Naive thymus-derived CD8-positive, alpha-beta T cell (primary cell): Measurements from ENCODE around the gene UBL4B. TPM values are rescaled to one million over a fixed set of nuclear protein-coding genes. Genes with fewer than 3 reads are reported as not detected.

Source experiments
- ATAC-seq, 2 donors: fragments of 150-1000 bp; cut with Tn5 transposase in 1 of 2; sonication (Bioruptor Pico), chemical (Tn5 transposase) in 1 of 2; 1 replicate in 1 of 2; 2 replicates in 1 of 2; pipeline ENCODE4 v1.10.0; 2021; ENCODE audit warnings: mild to moderate bottlenecking in 2 of 2, moderate library complexity in 2 of 2
- POLR2A ChIA-PET: fragments of 350-600 bp; sonication (Branson Sonifier 250); formaldehyde crosslinking; loops from one replicate; lab custom pipeline; 2021; ENCODE audit warnings: antibody characterized with exemption; lab: Charles Lee
- DNase-seq, 10 donors: peaks; one replicate each; pipeline versions ENCODE4 v3.0.0 to v3.0.0-alpha.2; 2020 to 2022
- H3K27ac Mint-ChIP-seq, 10 donors: one replicate each; pipeline ENCODE4 v1.8.0; 2020 to 2022; ENCODE audit warnings: mild to moderate bottlenecking in 10 of 10, mixed read lengths in 10 of 10, moderate library complexity in 4 of 10, inconsistent platforms in 1 of 10
- H3K27me3 Mint-ChIP-seq, 5 donors: one replicate each; pipeline ENCODE4 v1.8.0; 2021 to 2022; ENCODE audit warnings: mixed read lengths in 5 of 5
- H3K36me3 Mint-ChIP-seq, 3 donors: one replicate each; pipeline ENCODE4 v1.8.0; 2020 to 2022; ENCODE audit warnings: mixed read lengths in 3 of 3, mild to moderate bottlenecking in 2 of 3, inconsistent platforms in 1 of 3
- H3K4me1 Mint-ChIP-seq, 4 donors: one replicate each; pipeline ENCODE4 v1.8.0; 2021 to 2022; ENCODE audit warnings: mixed read lengths in 4 of 4
- H3K4me3 Mint-ChIP-seq, 10 donors: one replicate each; pipeline ENCODE4 v1.8.0; 2020 to 2022; ENCODE audit warnings: mild to moderate bottlenecking in 10 of 10, mixed read lengths in 10 of 10, moderate library complexity in 6 of 10, inconsistent platforms in 1 of 10
- H3K9me3 Mint-ChIP-seq, 9 donors: one replicate each; pipeline ENCODE4 v1.8.0; 2020 to 2022; ENCODE audit warnings: mixed read lengths in 9 of 9, mild to moderate bottlenecking in 3 of 9, inconsistent platforms in 1 of 9, moderate library complexity in 1 of 9
- polyA plus RNA-seq, 3 donors: library from polyadenylated mRNA; unstranded; fragments of 300-500 nt; fragmentation: Illumina TruSeq; gene quantifications; one replicate each; pipeline ENCODE4 v1.2.3, GENCODE V29; 2021
- total RNA-seq, 8 experiments: library from RNA in 2 of 8; stranded (reverse) in 2 of 8; gene quantifications; one replicate each; pipeline ENCODE4 v1.2.3 and lab custom pipeline; 2021 to 2026

UBL4B gene
- total and polyA plus RNA-seq, 5 experiments from 2014 or later, result not detected

GRCh38 chr1:110125810-110126209 is 13.6 kb downstream of the UBL4B start:
- Mint-ChIP-seq H3K27me3 (peaks cover 21 to 65% (median 32%) of the 10 kb centered on the region in 5 donors), H3K4me3 (no peak overlapping the region), H3K27ac (no peak overlapping the region), H3K9me3 (peaks cover 0 to 24% (median 3%) of the 10 kb centered on the region in 9 donors), H3K4me1 (peaks cover 0 to 10% (median 3%) of the 10 kb centered on the region in 4 donors), H3K36me3 (peaks cover 0 to 16% (median 0%) of the 10 kb centered on the region in 3 donors)
- ATAC-seq (no peak), DNase-seq (no peak)
- POLR2A ChIA-PET, result no interaction called here

- H3K4me3 Mint-ChIP-seq, result no peak overlapping the region
- POLR2A ChIA-PET, result no interaction called here
- peak; percentile 47 to 51 for ATAC-seq
- H3K27ac Mint-ChIP-seq, result no peak overlapping the region
- H3K36me3 Mint-ChIP-seq, result peaks cover 0 to 12% (median 0%) of the 10 kb centered on the region in 3 donors
- H3K27me3 Mint-ChIP-seq, result peaks cover 16 to 82% (median 32%) of the 10 kb centered on the region in 5 donors
- H3K9me3 Mint-ChIP-seq, result peaks cover 0 to 14% (median 0%) of the 10 kb centered on the region in 9 donors
- H3K4me1 Mint-ChIP-seq, result peaks cover 0 to 14% (median 3%) of the 10 kb centered on the region in 4 donors
- no peak for DNase-seq
Observed at GRCh38 chr1:110130113-110130591, 17.9 kb downstream of the UBL4B start.

- POLR2A ChIA-PET, result no interaction called here
- no peak overlapping the region for H3K4me3 Mint-ChIP-seq
- no peak for ATAC-seq
- H3K9me3 Mint-ChIP-seq, result peaks cover 0 to 6% (median 0%) of the 10 kb centered on the region in 9 donors
- peaks cover 0 to 6% (median 0%) of the 10 kb centered on the region in 3 donors for H3K36me3 Mint-ChIP-seq
- peaks cover 0 to 14% (median 3%) of the 10 kb centered on the region in 4 donors for H3K4me1 Mint-ChIP-seq
- H3K27ac Mint-ChIP-seq, result no peak overlapping the region
- DNase-seq, result no peak
- H3K27me3 Mint-ChIP-seq, result peaks cover 17 to 82% (median 33%) of the 10 kb centered on the region in 5 donors
Observed at GRCh38 chr1:110130989-110131388, 18.7 kb downstream of the UBL4B start.

GRCh38 chr1:110132682-110133081 is 20.4 kb downstream of the UBL4B start:
- POLR2A ChIA-PET, result no interaction called here

GRCh38 chr1:110133436-110133835 is 21.2 kb downstream of the UBL4B start:
- Mint-ChIP-seq H3K4me3 (no peak overlapping the region), H3K9me3 (no peaks in the 10 kb centered on the region), H3K4me1 (peaks cover 10 to 33% (median 17%) of the 10 kb centered on the region in 4 donors), H3K36me3 (no peaks in the 10 kb centered on the region), H3K27me3 (peaks cover 16 to 75% (median 33%) of the 10 kb centered on the region in 5 donors), H3K27ac (no peak overlapping the region)
- no peak for ATAC-seq
- DNase-seq, result no peak
- POLR2A ChIA-PET, result no interaction called here

More at GRCh38 chr1:110132682-110133081, 20.4 kb downstream of the UBL4B start:
- Mint-ChIP-seq H3K9me3 (no peaks in the 10 kb centered on the region), H3K36me3 (no peaks in the 10 kb centered on the region), H3K4me1 (peaks cover 9 to 30% (median 16%) of the 10 kb centered on the region in 4 donors), H3K27me3 (peaks cover 16 to 77% (median 31%) of the 10 kb centered on the region in 5 donors), H3K4me3 (no peak overlapping the region), H3K27ac (peak overlapping the region in 1 of 10 donors; percentile 49)
- ATAC-seq, result no peak
- DNase-seq, result no peak

GRCh38 chr1:110134050-110134595 is 21.9 kb downstream of the UBL4B start:
- H3K27ac Mint-ChIP-seq, result no peak overlapping the region
- ATAC-seq (no peak), DNase-seq (no peak)
- no peak overlapping the region for H3K4me3 Mint-ChIP-seq
- POLR2A ChIA-PET, result no interaction called here
- H3K36me3 Mint-ChIP-seq, result no peaks in the 10 kb centered on the region
- H3K27me3 Mint-ChIP-seq, result peaks cover 11 to 73% (median 34%) of the 10 kb centered on the region in 5 donors
- H3K9me3 Mint-ChIP-seq, result no peaks in the 10 kb centered on the region
- H3K4me1 Mint-ChIP-seq, result peaks cover 10 to 33% (median 17%) of the 10 kb centered on the region in 4 donors

GRCh38 chr1:110135246-110135645 is 23.0 kb downstream of the UBL4B start:
- peaks cover 10 to 30% (median 17%) of the 10 kb centered on the region in 4 donors for H3K4me1 Mint-ChIP-seq
- no peaks in the 10 kb centered on the region for H3K36me3 Mint-ChIP-seq
- POLR2A ChIA-PET, result no interaction called here
- H3K4me3 Mint-ChIP-seq, result no peak overlapping the region
- H3K9me3 Mint-ChIP-seq, result no peaks in the 10 kb centered on the region
- no peak for ATAC-seq
- H3K27ac Mint-ChIP-seq, result no peak overlapping the region
- peaks cover 15 to 68% (median 38%) of the 10 kb centered on the region in 5 donors for H3K27me3 Mint-ChIP-seq
- no peak for DNase-seq

- POLR2A ChIA-PET, result no interaction called here
- Mint-ChIP-seq H3K9me3 (no peaks in the 10 kb centered on the region), H3K4me3 (no peak overlapping the region), H3K4me1 (peaks cover 10 to 26% (median 15%) of the 10 kb centered on the region in 4 donors), H3K36me3 (no peaks in the 10 kb centered on the region), H3K27me3 (peaks cover 17 to 64% (median 35%) of the 10 kb centered on the region in 5 donors), H3K27ac (no peak overlapping the region)
- no peak for ATAC-seq
- DNase-seq, result no peak
Observed at GRCh38 chr1:110135666-110136065, 23.4 kb downstream of the UBL4B start.

- Mint-ChIP-seq H3K4me1 (peaks cover 10 to 19% (median 14%) of the 10 kb centered on the region in 4 donors), H3K36me3 (no peaks in the 10 kb centered on the region), H3K27me3 (peaks cover 24 to 51% (median 35%) of the 10 kb centered on the region in 5 donors), H3K27ac (peak overlapping the region in 3 of 10 donors; percentile 7 to 74 (median 55)), H3K4me3 (peak overlapping the region in 4 of 10 donors; percentile 12 to 60 (median 26)), H3K9me3 (no peaks in the 10 kb centered on the region)
- DNase-seq (peak in 8 of 10 donors; percentile 8 to 74 (median 27)), ATAC-seq (peak; percentile 46 to 71)
- POLR2A ChIA-PET, result no interaction called here
Observed at GRCh38 chr1:110136911-110137310, 24.7 kb downstream of the UBL4B start.

- no peak overlapping the region for H3K4me3 Mint-ChIP-seq
- peaks cover 27 to 46% (median 37%) of the 10 kb centered on the region in 5 donors for H3K27me3 Mint-ChIP-seq
- DNase-seq, result no peak
- no peaks in the 10 kb centered on the region for H3K36me3 Mint-ChIP-seq
- H3K4me1 Mint-ChIP-seq, result peaks cover 10 to 19% (median 14%) of the 10 kb centered on the region in 4 donors
- POLR2A ChIA-PET, result no interaction called here
- no peaks in the 10 kb centered on the region for H3K9me3 Mint-ChIP-seq
- no peak for ATAC-seq
- H3K27ac Mint-ChIP-seq, result no peak overlapping the region
Observed at GRCh38 chr1:110138956-110139355, 26.7 kb downstream of the UBL4B start.

GRCh38 chr1:110144366-110144765 is 32.1 kb downstream of the UBL4B start:
- Mint-ChIP-seq H3K36me3 (no peaks in the 10 kb centered on the region), H3K4me1 (no peaks in the 10 kb centered on the region), H3K4me3 (no peak overlapping the region), H3K27ac (no peak overlapping the region), H3K27me3 (peaks cover 0 to 28% (median 22%) of the 10 kb centered on the region in 5 donors), H3K9me3 (no peaks in the 10 kb centered on the region)
- POLR2A ChIA-PET, result no interaction called here
- ATAC-seq (no peak), DNase-seq (no peak)

GRCh38 chr1:110148961-110149360 is 36.7 kb downstream of the UBL4B start:
- peaks cover 0 to 7% (median 0%) of the 10 kb centered on the region in 4 donors for H3K4me1 Mint-ChIP-seq
- DNase-seq, result no peak
- no peaks in the 10 kb centered on the region for H3K36me3 Mint-ChIP-seq
- no peak for ATAC-seq
- H3K4me3 Mint-ChIP-seq, result no peak overlapping the region
- H3K9me3 Mint-ChIP-seq, result peaks cover 0 to 2% (median 0%) of the 10 kb centered on the region in 9 donors
- H3K27me3 Mint-ChIP-seq, result peaks cover 19 to 36% (median 23%) of the 10 kb centered on the region in 5 donors
- POLR2A ChIA-PET, result no interaction called here
- no peak overlapping the region for H3K27ac Mint-ChIP-seq
